ENCODE results near the gene CDH4.

GRCh38 chr20:61626412-61626811, 374.4 kb downstream of the CDH4 start:
- TF ChIP-seq CTCF (IDR thresholded peaks at IDR 0.05; ENCODE audit: insufficient read depth, low read depth, low read length), result no peak
- no peak for TF ChIP-seq EZH2 (IDR thresholded peaks at IDR 0.05; ENCODE audit: insufficient read depth, low read length)

All from astrocyte (in vitro differentiated cells and primary cell).